Caki2 (cell line): ENCODE data around the gene BCDIN3D. TPM values are rescaled to one million over a fixed set of nuclear protein-coding genes. Genes with fewer than 3 reads are reported as not detected.

Source experiments
- DNase-seq: peaks from one replicate; pipeline ENCODE4 v3.0.0-alpha.2; 2015; ENCODE audit warnings: low read depth
- in situ Hi-C: cut with HindIII; loops from 2 replicates; pipeline ENCODE4 v1.10.0; 2016; ENCODE audit warnings: low sequenced_read_pairs, low pct_unique_long_range_greater_than_20kb, mixed read lengths
- total RNA-seq: library from RNA; depleted of rRNA; stranded (reverse); fragments of >200 nt; shearing (Covaris generic); gene quantifications from 2 replicates; pipeline ENCODE4 v1.2.3, GENCODE V29; 2014; ENCODE audit warnings: low replicate concordance

The BCDIN3D gene
- total RNA-seq, 1 experiment from 2014 or later = 3.2 TPM

- no peak for DNase-seq
- in situ Hi-C loops = no loop called here
Measured at GRCh38 chr12:49808686-49809380, 34.1 kb downstream of the BCDIN3D start.

GRCh38 chr12:49807991-49808580 is 34.8 kb downstream of the BCDIN3D start:
- in situ Hi-C loops = no loop called here
- DNase-seq = no peak

GRCh38 chr12:49806877-49807276 is 36.0 kb downstream of the BCDIN3D start:
- in situ Hi-C loops = no loop called here
- no peak for DNase-seq

GRCh38 chr12:49806321-49806813 is 36.5 kb downstream of the BCDIN3D start:
- in situ Hi-C loops = no loop called here
- DNase-seq = no peak

- in situ Hi-C loops = no loop called here
- no peak for DNase-seq
Measured at GRCh38 chr12:49805409-49805808, 37.5 kb downstream of the BCDIN3D start.

GRCh38 chr12:49804821-49805220 is 38.1 kb downstream of the BCDIN3D start:
- in situ Hi-C loops = no loop called here
- no peak for DNase-seq

GRCh38 chr12:49803693-49804450 is 39.0 kb downstream of the BCDIN3D start:
- no peak for DNase-seq
- in situ Hi-C loops = no loop called here

- no peak for DNase-seq
- in situ Hi-C loops = no loop called here
Measured at GRCh38 chr12:49801141-49802063, 41.5 kb downstream of the BCDIN3D start.

GRCh38 chr12:49800421-49801140 is 42.3 kb downstream of the BCDIN3D start:
- DNase-seq = no peak
- in situ Hi-C loops = no loop called here

GRCh38 chr12:49798934-49799333 is 44.0 kb downstream of the BCDIN3D start:
- no peak for DNase-seq
- in situ Hi-C loops = no loop called here

- in situ Hi-C loops = no loop called here
- DNase-seq = no peak
Measured at GRCh38 chr12:49798248-49798647, 44.7 kb downstream of the BCDIN3D start.

- in situ Hi-C loops = no loop called here
- no peak for DNase-seq
Measured at GRCh38 chr12:49797449-49797776, 45.5 kb downstream of the BCDIN3D start.

- no peak for DNase-seq
- in situ Hi-C loops = no loop called here
Measured at GRCh38 chr12:49796606-49797448, 46.1 kb downstream of the BCDIN3D start.

- in situ Hi-C loops = no loop called here
- DNase-seq = no peak
Measured at GRCh38 chr12:49796155-49796554, 46.8 kb downstream of the BCDIN3D start.

GRCh38 chr12:49795654-49796105 is 47.2 kb downstream of the BCDIN3D start:
- DNase-seq = no peak

GRCh38 chr12:49794811-49795653 is 47.9 kb downstream of the BCDIN3D start:
- in situ Hi-C loops = no loop called here

More at GRCh38 chr12:49795654-49796105, 47.2 kb downstream of the BCDIN3D start:
- in situ Hi-C loops = no loop called here

More at GRCh38 chr12:49794811-49795653, 47.9 kb downstream of the BCDIN3D start:
- DNase-seq = no peak
